CD14-positive monocyte (primary cell): ENCODE data around the gene DNM2. TPM values are rescaled to one million over a fixed set of nuclear protein-coding genes. Genes with fewer than 3 reads are reported as not detected.

Experiments
- DNase-seq, 3 donors: peaks; one replicate each; pipeline ENCODE4 v3.0.0-alpha.2; 2011 to 2022
- H2AFZ ChIP-seq: 2 replicates; pipeline ENCODE4 v1.6.0; 2012; ENCODE audit warnings: mild to moderate bottlenecking, low read depth, low read length, inconsistent platforms; ENCODE audit not compliant: insufficient read depth, poor library complexity, severe bottlenecking
- H3K27ac ChIP-seq, 2 donors: 1 replicate in 1 of 2; 2 replicates in 1 of 2; pipeline ENCODE4 v1.5.1; 2012 to 2013; ENCODE audit warnings: low read length in 2 of 2, control low read depth in 1 of 2, inconsistent platforms in 1 of 2, low read depth in 1 of 2, mild to moderate bottlenecking in 1 of 2
- H3K27me3 ChIP-seq, 2 donors: one replicate each; pipeline versions ENCODE4 v1.6.0 to v1.6.1; 2011 to 2013; ENCODE audit warnings: low read length in 2 of 2; ENCODE audit not compliant: control insufficient read depth in 2 of 2, insufficient read depth in 2 of 2
- H3K36me3 ChIP-seq, 2 donors: replicated peaks in 1 of 2; 1 replicate in 1 of 2; 2 replicates in 1 of 2; pipeline versions ENCODE4 v1.5.1 to v1.6.1; 2012 to 2013; ENCODE audit warnings: low read length in 2 of 2, control low read depth in 1 of 2, inconsistent platforms in 1 of 2, mild to moderate bottlenecking in 1 of 2; ENCODE audit not compliant: insufficient read depth in 2 of 2, control insufficient read depth in 1 of 2
- H3K4me1 ChIP-seq, 2 donors: 1 replicate in 1 of 2; 2 replicates in 1 of 2; pipeline versions ENCODE4 v1.5.1 to v1.6.1; 2012 to 2013; ENCODE audit warnings: low read length in 2 of 2, control low read depth in 1 of 2, inconsistent platforms in 1 of 2, mild to moderate bottlenecking in 1 of 2, moderate library complexity in 1 of 2; ENCODE audit not compliant: insufficient read depth in 2 of 2, control insufficient read depth in 1 of 2
- H3K4me2 ChIP-seq: replicated peaks from 2 replicates; pipeline ENCODE3; 2012; ENCODE audit warnings: low read length, moderate library complexity, mild to moderate bottlenecking; ENCODE audit not compliant: poor library complexity, severe bottlenecking; ENCODE audit errors: extremely low read depth
- H3K4me3 ChIP-seq, 3 experiments: fragments of 200-600 bp in 1 of 3; sonication (generic) in 1 of 3; replicated peaks in 1 of 3; 1 replicate in 2 of 3; 2 replicates in 1 of 3; pipeline ENCODE4 v1.5.1; 2011 to 2013; ENCODE audit warnings: low read length in 3 of 3, mild to moderate bottlenecking in 3 of 3, control low read depth in 2 of 3, low read depth in 2 of 3, inconsistent platforms in 1 of 3, moderate library complexity in 1 of 3
- H3K79me2 ChIP-seq: 2 replicates; pipeline ENCODE4 v1.6.0; 2012; ENCODE audit warnings: mild to moderate bottlenecking, control low read depth, inconsistent platforms, low read length, moderate library complexity; ENCODE audit not compliant: insufficient read depth
- H3K9ac ChIP-seq: 2 replicates; pipeline ENCODE4 v1.6.0; 2017; ENCODE audit warnings: low read length, mild to moderate bottlenecking; ENCODE audit not compliant: insufficient read depth, poor library complexity, severe bottlenecking
- H3K9me3 ChIP-seq, 2 donors: replicated peaks in 1 of 2; 1 replicate in 1 of 2; 2 replicates in 1 of 2; pipeline versions ENCODE4 v1.5.1 to v1.6.1; 2012 to 2013; ENCODE audit warnings: low read length in 2 of 2, control low read depth in 1 of 2; ENCODE audit not compliant: control insufficient read depth in 1 of 2, insufficient read depth in 1 of 2
- H4K20me1 ChIP-seq: 2 replicates; pipeline ENCODE4 v1.6.0; 2012; ENCODE audit warnings: mild to moderate bottlenecking, low read length, control low read depth, moderate library complexity; ENCODE audit not compliant: insufficient read depth
- H3K27ac Mint-ChIP-seq, 7 donors: one replicate each; pipeline ENCODE4 v1.8.0; 2020; ENCODE audit warnings: mild to moderate bottlenecking in 7 of 7, mixed read lengths in 7 of 7, moderate library complexity in 6 of 7, inconsistent platforms in 2 of 7
- H3K27me3 Mint-ChIP-seq, 3 donors: one replicate each; pipeline ENCODE4 v1.8.0; 2021 to 2022; ENCODE audit warnings: low read depth in 3 of 3, mild to moderate bottlenecking in 3 of 3, mixed read lengths in 3 of 3, moderate library complexity in 3 of 3, inconsistent platforms in 1 of 3
- H3K36me3 Mint-ChIP-seq, 2 donors: one replicate each; pipeline ENCODE4 v1.8.0; 2020; ENCODE audit warnings: mixed read lengths in 2 of 2, inconsistent platforms in 1 of 2, mild to moderate bottlenecking in 1 of 2
- H3K4me1 Mint-ChIP-seq: one replicate; pipeline ENCODE4 v1.8.0; 2020; ENCODE audit warnings: mild to moderate bottlenecking, mixed read lengths
- H3K4me3 Mint-ChIP-seq, 2 donors: one replicate each; pipeline ENCODE4 v1.8.0; 2020; ENCODE audit warnings: mild to moderate bottlenecking in 2 of 2, mixed read lengths in 2 of 2, moderate library complexity in 1 of 2
- H3K9me3 Mint-ChIP-seq, 7 donors: one replicate each; pipeline ENCODE4 v1.8.0; 2020 to 2022; ENCODE audit warnings: mixed read lengths in 7 of 7, mild to moderate bottlenecking in 6 of 7, moderate library complexity in 6 of 7, inconsistent platforms in 2 of 7
- CTCF ChIP-seq: fragments of 200-600 bp; IDR thresholded peaks from one replicate; pipeline ENCODE4 v1.8.0; 2022; ENCODE audit warnings: antibody characterized with exemption, mild to moderate bottlenecking
- WGBS: methylation state at CpG from one replicate; pipeline ENCODE4 v1.1.5; 2013; ENCODE audit warnings: missing lambda C conversion rate; ENCODE audit not compliant: insufficient coverage; 5-methylcytosine and 5-hydroxymethylcytosine counted together
- intact Hi-C, 2 donors: fragments of 100-400 bp; cut with micrococcal nuclease; formaldehyde crosslinking; loops; one replicate each; pipeline versions ENCODE4 v1.15.0 to v1.15.1; 2023
- polyA plus RNA-seq, 3 donors: library from polyadenylated mRNA; depleted of rRNA in 1 of 3; unstranded in 2 of 3; stranded (reverse) in 1 of 3; fragments of 300-500 nt in 2 of 3; fragments of >200 nt in 1 of 3; fragmentation: Illumina TruSeq in 2 of 3; gene quantifications; 1 replicate in 2 of 3; 2 replicates in 1 of 3; pipeline ENCODE4 v1.2.3, GENCODE V29; 2012 to 2021

DNM2 gene
- polyA plus RNA-seq, 3 donors: 53.0 to 186 (median 69.5) TPM

- Histone ChIP-seq H3K4me2 (no peak overlapping the region), H3K4me3 (no peak overlapping the region), H2AFZ (no peak overlapping the region), H3K36me3 (peaks cover 12 to 17% of the 10 kb centered on the region in 2 donors), H3K4me1 (peaks cover 25 to 38% of the 10 kb centered on the region in 2 donors), H3K9me3 (peaks cover 0 to 3% of the 10 kb centered on the region in 2 donors), H3K27ac (no peak overlapping the region), H3K79me2 (peaks cover 39% of the 10 kb centered on the region), H3K9ac (no peak overlapping the region), H4K20me1 (peaks cover 8% of the 10 kb centered on the region), H3K27me3 (no peaks in the 10 kb centered on the region)
- peaks cover 0 to 9% (median 4%) of the 10 kb centered on the region in 7 donors for H3K9me3 Mint-ChIP-seq
- DNase-seq: no peak
- intact Hi-C loops: no loop called here
- peaks cover 33% of the 10 kb centered on the region for H3K4me1 Mint-ChIP-seq
- 100% methylated on average over 1 of the region's 2 CpGs for WGBS
- no peak for TF ChIP-seq CTCF
- no peak overlapping the region for H3K27ac Mint-ChIP-seq
- H3K4me3 Mint-ChIP-seq: no peak overlapping the region
- H3K27me3 Mint-ChIP-seq: peaks cover 1 to 7% (median 2%) of the 10 kb centered on the region in 3 donors
- H3K36me3 Mint-ChIP-seq: peaks cover 15 to 18% of the 10 kb centered on the region in 2 donors
Measured at GRCh38 chr19:10846500-10847202, 128.8 kb downstream of the DNM2 start.

- Histone ChIP-seq H3K36me3 (peaks cover 20 to 31% of the 10 kb centered on the region in 2 donors), H3K4me1 (peaks cover 25 to 46% of the 10 kb centered on the region in 2 donors), H4K20me1 (peaks cover 21% of the 10 kb centered on the region), H3K9me3 (peaks cover 0 to 3% of the 10 kb centered on the region in 2 donors), H3K27ac (peak within 1 kb of the TSS; percentile 82 to 93), H3K9ac (peak within 1 kb of the TSS; percentile 86), H2AFZ (peak within 1 kb of the TSS; percentile 93), H3K27me3 (no peaks in the 10 kb centered on the region), H3K4me3 (peak within 1 kb of the TSS; percentile 84 to 98 (median 89)), H3K79me2 (peaks cover 55% of the 10 kb centered on the region), H3K4me2 (peak within 1 kb of the TSS; percentile 96)
- TF ChIP-seq CTCF: no peak
- intact Hi-C loops: no loop called here
- Mint-ChIP-seq H3K36me3 (peaks cover 25 to 29% of the 10 kb centered on the region in 2 donors), H3K4me3 (peak within 1 kb of the TSS; percentile 93 to 99), H3K9me3 (peaks cover 0 to 7% (median 4%) of the 10 kb centered on the region in 7 donors), H3K27me3 (peaks cover 1 to 4% (median 2%) of the 10 kb centered on the region in 3 donors), H3K4me1 (peaks cover 43% of the 10 kb centered on the region), H3K27ac (peak within 1 kb of the TSS; percentile 87 to 97 (median 94))
- DNase-seq: peak; percentile 64 to 83 (median 83)
- WGBS: 0% methylated on average over 7 of the region's 14 CpGs
Measured at GRCh38 chr19:10848230-10848856, 130.5 kb downstream of the DNM2 start, which contains the start of gene C19orf38. TSS of gene C19orf38 (plus strand) at chr19:10848415. CDS start at chr19:10848509, 94 bp downstream.
